Stimulated activated naive CD8-positive, alpha-beta T cell treated with anti-CD3 and anti-CD28 coated beads, Interleukin-15, Interleukin-2, amounts not matched to agents 100 U/mL and 50 U/mL, for 24 hours (primary cell): ENCODE measurements around the gene SC5D.
A peak's percentile ranks its signal among the peaks of the same experiment; 100 is the strongest.

Experiments
- ATAC-seq: fragments of 150-1000 bp; cut with Tn5 transposase; one replicate; pipeline ENCODE4 v1.10.0; 2021
- DNase-seq: peaks from one replicate; pipeline ENCODE4 v3.0.0; 2021

SC5D gene

GRCh38 chr11:121328967-121329679 is 36.6 kb downstream of the SC5D start:
- no peak for DNase-seq
- ATAC-seq, result peak; percentile 65

GRCh38 chr11:121329781-121330395 is 37.3 kb downstream of the SC5D start:
- no peak for DNase-seq
- no peak for ATAC-seq

- no peak for DNase-seq
- no peak for ATAC-seq
Observed at GRCh38 chr11:121330614-121331435, 38.3 kb downstream of the SC5D start.

- DNase-seq (no peak), ATAC-seq (no peak)
Observed at GRCh38 chr11:121334973-121335710, 42.6 kb downstream of the SC5D start.

GRCh38 chr11:121336279-121336937 is 43.8 kb downstream of the SC5D start:
- DNase-seq (no peak), ATAC-seq (no peak)

- no peak for DNase-seq
- ATAC-seq, result peak; percentile 57
Observed at GRCh38 chr11:121337078-121337477, 44.5 kb downstream of the SC5D start.

- no peak for DNase-seq
- no peak for ATAC-seq
Observed at GRCh38 chr11:121337740-121338272, 45.2 kb downstream of the SC5D start.

- DNase-seq (no peak), ATAC-seq (no peak)
Observed at GRCh38 chr11:121338536-121338935, 46.0 kb downstream of the SC5D start.

GRCh38 chr11:121340032-121340580 is 47.5 kb downstream of the SC5D start:
- DNase-seq, result no peak
- ATAC-seq, result no peak

GRCh38 chr11:121341609-121342008 is 49.0 kb downstream of the SC5D start:
- ATAC-seq (no peak), DNase-seq (no peak)

- no peak for ATAC-seq
- no peak for DNase-seq
Observed at GRCh38 chr11:121344824-121345223, 52.3 kb downstream of the SC5D start.

- no peak for DNase-seq
- ATAC-seq, result no peak
Observed at GRCh38 chr11:121347094-121347493, 54.5 kb downstream of the SC5D start.

GRCh38 chr11:121347813-121348212 is 55.2 kb downstream of the SC5D start:
- ATAC-seq (no peak), DNase-seq (no peak)

GRCh38 chr11:121348220-121348875 is 55.8 kb downstream of the SC5D start:
- DNase-seq (no peak), ATAC-seq (no peak)

- DNase-seq (no peak), ATAC-seq (peak; percentile 65)
Observed at GRCh38 chr11:121349790-121350189, 57.2 kb downstream of the SC5D start.

GRCh38 chr11:121350314-121351082 is 57.9 kb downstream of the SC5D start:
- no peak for DNase-seq
- no peak for ATAC-seq

- DNase-seq, result no peak
- no peak for ATAC-seq
Observed at GRCh38 chr11:121351083-121351630, 58.6 kb downstream of the SC5D start.

GRCh38 chr11:121352251-121352891 is 59.8 kb downstream of the SC5D start:
- ATAC-seq (no peak), DNase-seq (no peak)

- ATAC-seq (no peak), DNase-seq (no peak)
Observed at GRCh38 chr11:121354192-121354591, 61.6 kb downstream of the SC5D start.
